CD4-positive, alpha-beta T cell (primary cell): ENCODE data around the gene RNF44. TPM values are rescaled to one million over a fixed set of nuclear protein-coding genes. Genes with fewer than 3 reads are reported as not detected.

Source experiments
- ATAC-seq: fragments of 200-7000 bp; cut with Tn5 transposase; one replicate; pipeline ENCODE4 v1.10.0; 2022; ENCODE audit warnings: mild to moderate bottlenecking; ENCODE audit not compliant: poor library complexity
- CTCF ChIA-PET: fragments of 350-600 bp; sonication (Branson Sonifier 250); formaldehyde crosslinking; loops from one replicate; lab custom pipeline; 2021; ENCODE audit warnings: antibody characterized with exemption, inconsistent platforms; lab: Charles Lee
- POLR2A ChIA-PET: fragments of 350-600 bp; sonication (Branson Sonifier 250); formaldehyde crosslinking; loops from one replicate; lab custom pipeline; 2021; ENCODE audit warnings: antibody characterized with exemption, inconsistent platforms; lab: Charles Lee
- DNase-seq, 14 experiments: peaks; one replicate each; pipeline ENCODE4 v3.0.0-alpha.2; 2013 to 2020; ENCODE audit warnings: mixed read lengths in 2 of 14
- H3K27ac ChIP-seq, 2 donors: one replicate each; pipeline versions ENCODE4 v1.5.1 to v1.7.0; 2013; ENCODE audit warnings: low read length in 2 of 2, low read depth in 1 of 2, mild to moderate bottlenecking in 1 of 2
- H3K27me3 ChIP-seq, 2 experiments: 1 replicate in 1 of 2; 2 replicates in 1 of 2; pipeline versions ENCODE4 v1.6.1 to v1.7.0; 2013; ENCODE audit warnings: low read length in 2 of 2, control low read depth in 1 of 2, mild to moderate bottlenecking in 1 of 2, moderate library complexity in 1 of 2; ENCODE audit not compliant: insufficient read depth in 2 of 2, control insufficient read depth in 1 of 2
- H3K36me3 ChIP-seq: one replicate; pipeline ENCODE4 v1.6.1; 2013; ENCODE audit warnings: low read length, control low read depth; ENCODE audit not compliant: insufficient read depth
- H3K4me1 ChIP-seq: one replicate; pipeline ENCODE4 v1.6.1; 2013; ENCODE audit warnings: low read length, control low read depth; ENCODE audit not compliant: insufficient read depth
- H3K4me3 ChIP-seq: one replicate; pipeline ENCODE4 v1.5.1; 2013; ENCODE audit warnings: mild to moderate bottlenecking, low read length, moderate library complexity
- H3K9me3 ChIP-seq, 2 experiments: 1 replicate in 1 of 2; 2 replicates in 1 of 2; pipeline versions ENCODE4 v1.6.1 to v1.7.0; 2013; ENCODE audit warnings: low read length in 2 of 2, mild to moderate bottlenecking in 2 of 2, control low read depth in 1 of 2, moderate library complexity in 1 of 2; ENCODE audit not compliant: control insufficient read depth in 1 of 2, insufficient read depth in 1 of 2
- H3K27ac Mint-ChIP-seq: one replicate; pipeline ENCODE4 v1.8.0; 2020; ENCODE audit warnings: mixed read lengths
- H3K27me3 Mint-ChIP-seq: one replicate; pipeline ENCODE4 v1.8.0; 2021; ENCODE audit warnings: mixed read lengths
- H3K36me3 Mint-ChIP-seq: one replicate; pipeline ENCODE4 v1.8.0; 2021; ENCODE audit warnings: low read depth, mixed read lengths
- H3K4me1 Mint-ChIP-seq: one replicate; pipeline ENCODE4 v1.8.0; 2021; ENCODE audit warnings: low read depth, mixed read lengths
- H3K4me3 Mint-ChIP-seq: one replicate; pipeline ENCODE4 v1.8.0; 2020; ENCODE audit warnings: mild to moderate bottlenecking, mixed read lengths
- H3K9me3 Mint-ChIP-seq: one replicate; pipeline ENCODE4 v1.8.0; 2020; ENCODE audit warnings: mixed read lengths
- CTCF ChIP-seq: fragments of 200-600 bp; IDR thresholded peaks from one replicate; pipeline ENCODE4 v1.8.0; 2022; ENCODE audit warnings: antibody characterized with exemption, mild to moderate bottlenecking
- intact Hi-C, 2 experiments: fragments of 100-400 bp; cut with DNase I in 1 of 2; cut with micrococcal nuclease in 1 of 2; formaldehyde crosslinking; loops; one replicate each; pipeline versions ENCODE4 v1.15.1 to v1.9.0; 2023 to 2025; cut with DNase I, micrococcal nuclease
- total RNA-seq, 174 experiments: library from RNA in 2 of 174; stranded (reverse) in 2 of 174; gene quantifications; one replicate each; pipeline ENCODE4 v1.2.3 and lab custom pipeline; 2021 to 2026

The RNF44 gene
- total RNA-seq, 2 experiments from 2014 or later = 208 to 217 TPM

- intact Hi-C loops = loop anchor here (1.0 to 10.0 kb wide), 3 partner anchors 36 to 381 kb away; partner anchors contain the start of genes CLTB (in 1 of the 2) and RNF44 (in 1 of the 2)
- H3K27ac Mint-ChIP-seq = no peak overlapping the region
- no peak overlapping the region for H3K27ac ChIP-seq
Measured at GRCh38 chr5:176573564-176574296, 36.5 kb upstream of the RNF44 start.

GRCh38 chr5:176570044-176570443, 32.8 kb upstream of the RNF44 start:
- Histone ChIP-seq H3K27ac (no peak overlapping the region), H3K4me3 (no peak overlapping the region), H3K27me3 (no peaks in the 10 kb centered on the region), H3K9me3 (peaks cover 0 to 5% of the 10 kb centered on the region in 2 experiments), H3K36me3 (no peaks in the 10 kb centered on the region), H3K4me1 (peaks cover 8% of the 10 kb centered on the region)
- no peaks in the 10 kb centered on the region for H3K9me3 Mint-ChIP-seq
- ChIA-PET CTCF (interaction anchor here (0.9 to 1.6 kb wide), 3 partner anchors 91 to 122 kb away, joined by 3 to 6 read pairs (median 3); partner anchors contain the start of gene FAF2), POLR2A (no interaction called here)
- no peaks in the 10 kb centered on the region for H3K4me1 Mint-ChIP-seq
- DNase-seq (no peak), ATAC-seq (no peak)
- intact Hi-C loops = loop anchor here (5.0 to 10.0 kb wide), 2 partner anchors 33 to 385 kb away; partner anchors contain the start of gene RNF44 (in 1 of the 2)
- TF ChIP-seq CTCF = no peak
- H3K4me3 Mint-ChIP-seq = no peak overlapping the region
- peaks cover 4% of the 10 kb centered on the region for H3K27me3 Mint-ChIP-seq
- H3K36me3 Mint-ChIP-seq = no peaks in the 10 kb centered on the region
- H3K27ac Mint-ChIP-seq = no peak overlapping the region

More at GRCh38 chr5:176573564-176574296, 36.5 kb upstream of the RNF44 start:
- H3K36me3 Mint-ChIP-seq = no peaks in the 10 kb centered on the region
- TF ChIP-seq CTCF = peak; percentile 79
- ChIA-PET CTCF (interaction anchor here (0.8 to 2.6 kb wide), 3 partner anchors 23 to 157 kb away, joined by 3 to 6 read pairs (median 3); no protein-coding TSS in a partner anchor), POLR2A (interaction anchor here (1.1 kb wide), 1 partner anchor 35 kb away, joined by 4 read pairs; no protein-coding TSS in a partner anchor)
- no peaks in the 10 kb centered on the region for H3K36me3 ChIP-seq
- H3K9me3 ChIP-seq = no peaks in the 10 kb centered on the region
- H3K4me3 Mint-ChIP-seq = no peak overlapping the region
- ATAC-seq (peak; percentile 79), DNase-seq (peak; percentile 60 to 89 (median 76))
- no peaks in the 10 kb centered on the region for H3K4me1 Mint-ChIP-seq
- H3K27me3 ChIP-seq = no peaks in the 10 kb centered on the region
- H3K4me1 ChIP-seq = peaks cover 13% of the 10 kb centered on the region
- H3K9me3 Mint-ChIP-seq = no peaks in the 10 kb centered on the region
- peaks cover 4% of the 10 kb centered on the region for H3K27me3 Mint-ChIP-seq
- no peak overlapping the region for H3K4me3 ChIP-seq

GRCh38 chr5:176568657-176569056, 31.5 kb upstream of the RNF44 start:
- CTCF ChIA-PET = no interaction called here
- H3K36me3 Mint-ChIP-seq = no peaks in the 10 kb centered on the region
- H3K36me3 ChIP-seq = no peaks in the 10 kb centered on the region
- H3K9me3 ChIP-seq = peaks cover 0 to 5% of the 10 kb centered on the region in 2 experiments
- no peak overlapping the region for H3K4me3 ChIP-seq
- POLR2A ChIA-PET = no interaction called here
- DNase-seq = no peak
- no peak for ATAC-seq
- H3K4me1 ChIP-seq = peaks cover under 1% of the 10 kb centered on the region
- H3K4me3 Mint-ChIP-seq = no peak overlapping the region
- no peaks in the 10 kb centered on the region for H3K27me3 ChIP-seq
- no peak overlapping the region for H3K27ac ChIP-seq
- peaks cover 4% of the 10 kb centered on the region for H3K27me3 Mint-ChIP-seq
- H3K4me1 Mint-ChIP-seq = no peaks in the 10 kb centered on the region
- H3K9me3 Mint-ChIP-seq = no peaks in the 10 kb centered on the region
- intact Hi-C loops = no loop called here
- no peak overlapping the region for H3K27ac Mint-ChIP-seq
- TF ChIP-seq CTCF = no peak
